Ectodermal cell (in vitro differentiated cells): ENCODE data around the gene GUF1.
"Not testable (repeated sequence)": the region's sequence is repeated elsewhere in the genome, so short reads cannot be mapped to it uniquely, and the experiment has no call there.

Experiments used
- H3K27ac ChIP-seq: 2 replicates; pipeline ENCODE4 v1.7.0; 2013; ENCODE audit warnings: mild to moderate bottlenecking, low read depth, low read length; ENCODE audit not compliant: insufficient read depth, poor library complexity, severe bottlenecking
- H3K27me3 ChIP-seq: 2 replicates; pipeline ENCODE4 v1.7.0; 2013; ENCODE audit warnings: mild to moderate bottlenecking, low read length; ENCODE audit not compliant: insufficient read depth, control insufficient read depth, poor library complexity, severe bottlenecking
- H3K36me3 ChIP-seq: one replicate; pipeline ENCODE4 v1.7.0; 2013; ENCODE audit warnings: low read length; ENCODE audit not compliant: control insufficient read depth, insufficient read depth
- H3K4me1 ChIP-seq: one replicate; pipeline ENCODE4 v1.7.0; 2013; ENCODE audit warnings: low read length; ENCODE audit not compliant: control insufficient read depth, insufficient read depth
- H3K4me3 ChIP-seq: 2 replicates; pipeline ENCODE4 v1.7.0; 2013; ENCODE audit warnings: low read depth, low read length, control low read depth; ENCODE audit not compliant: insufficient read depth
- H3K9me3 ChIP-seq: 2 replicates; pipeline ENCODE4 v1.7.0; 2013; ENCODE audit warnings: mild to moderate bottlenecking, low read length, moderate library complexity; ENCODE audit not compliant: control insufficient read depth
- WGBS, 2 experiments: methylation state at CpG; one replicate each; pipeline ENCODE4 v1.1.7; 2013; ENCODE audit warnings: missing lambda C conversion rate in 2 of 2; 5-methylcytosine and 5-hydroxymethylcytosine counted together

GUF1 gene

DNA sequence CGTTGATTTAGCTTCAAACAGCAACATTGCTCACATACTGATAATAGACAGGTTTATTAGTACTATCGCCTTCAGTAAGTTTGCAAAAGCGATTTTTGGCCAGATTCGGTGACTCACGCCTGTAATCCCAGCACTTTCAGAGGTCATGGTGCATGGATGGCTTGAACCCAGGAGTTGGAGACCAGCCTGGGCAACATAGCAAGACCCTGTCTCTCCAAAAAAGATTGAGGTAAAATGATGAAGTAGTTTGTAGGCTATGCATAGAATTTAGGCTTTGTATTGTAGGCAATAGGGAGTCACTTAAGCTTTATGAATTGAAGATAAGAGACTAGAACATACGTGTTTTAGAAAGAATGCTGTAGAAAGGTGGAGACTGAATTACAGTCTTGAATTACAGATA lies 49.3 kb downstream of the GUF1 start:
- Histone ChIP-seq H3K4me1 (no peaks in the 10 kb centered on the region), H3K4me3 (no peak overlapping the region), H3K27ac (no peak overlapping the region), H3K9me3 (no peaks in the 10 kb centered on the region), H3K36me3 (no peaks in the 10 kb centered on the region), H3K27me3 (peaks cover 11% of the 10 kb centered on the region)
- WGBS, 2 experiments = 74 to 75% methylated on average over 5 to 6 of the region's 6 CpGs

DNA sequence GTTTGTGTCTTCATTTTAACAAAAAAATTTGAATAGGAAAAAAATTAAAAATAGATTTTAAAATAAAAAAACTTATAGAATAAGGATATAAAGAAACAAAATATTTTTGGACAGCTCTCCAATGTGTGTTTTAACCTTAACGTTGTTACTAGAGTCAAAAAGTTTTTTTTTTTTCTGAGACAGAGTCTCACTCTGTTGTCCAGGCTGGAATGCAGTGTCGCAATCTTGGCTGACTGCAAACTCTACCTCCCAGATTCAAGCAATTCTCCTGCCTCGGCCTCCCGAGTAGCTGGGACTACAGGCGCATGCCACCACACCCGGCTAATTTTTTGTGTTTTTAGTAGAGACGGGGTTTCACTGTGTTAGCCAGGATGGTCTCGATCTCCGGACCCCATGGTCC lies 50.5 kb downstream of the GUF1 start:
- not testable (repeated sequence) for H3K36me3 ChIP-seq, H3K9me3 ChIP-seq
- WGBS, 2 experiments = 87 to 94% methylated on average over 9 of the region's 9 CpGs

DNA sequence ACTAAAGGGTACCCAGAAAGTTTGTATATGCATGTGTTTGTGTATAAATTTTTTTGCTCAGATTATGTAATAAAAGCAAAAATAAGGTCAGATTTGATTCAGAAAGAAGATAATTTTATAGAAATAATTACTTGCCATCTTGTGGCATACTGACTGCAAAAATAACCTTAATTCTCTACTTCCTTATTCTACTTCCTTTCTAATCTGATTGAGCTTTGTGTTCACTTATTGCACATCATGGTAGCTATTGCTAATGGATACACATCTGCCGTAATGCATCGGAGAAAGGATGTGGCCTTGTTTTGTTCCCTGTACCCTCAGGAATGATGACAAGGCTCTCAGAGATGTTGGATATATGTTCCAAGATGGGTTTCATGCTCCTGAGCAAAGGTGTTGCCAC lies 58.7 kb downstream of the GUF1 start:
- Histone ChIP-seq H3K27me3 (no peaks in the 10 kb centered on the region), H3K27ac (no peak overlapping the region), H3K36me3 (no peaks in the 10 kb centered on the region), H3K9me3 (no peaks in the 10 kb centered on the region), H3K4me1 (no peaks in the 10 kb centered on the region), H3K4me3 (no peak overlapping the region)
- 96 to 99% methylated on average over 2 of the region's 2 CpGs for WGBS, 2 experiments

More for the DNA sequence above, 50.5 kb downstream of the GUF1 start:
- not testable (repeated sequence) for H3K4me1 ChIP-seq, H3K27ac ChIP-seq, H3K4me3 ChIP-seq
- peaks cover 11% of the 10 kb centered on the region for H3K27me3 ChIP-seq

DNA sequence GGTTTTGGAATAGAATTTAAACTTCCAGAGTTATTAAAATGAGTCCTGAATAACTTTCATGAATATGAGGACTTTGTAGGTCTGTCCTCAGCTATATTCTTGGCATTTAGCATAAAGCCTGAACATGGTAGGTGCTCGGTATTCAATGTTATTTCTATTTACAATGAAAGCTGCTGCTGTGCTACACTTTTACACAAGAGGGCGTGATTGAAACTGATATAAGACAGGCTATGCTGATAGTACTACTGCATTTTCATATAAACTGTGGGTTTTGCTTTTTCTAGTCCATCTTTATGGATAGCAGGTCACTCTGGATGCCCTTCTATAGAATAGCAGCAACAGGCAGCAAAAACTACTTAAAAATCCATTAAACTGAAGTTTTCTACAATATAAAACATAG lies 60.4 kb downstream of the GUF1 start:
- H3K9me3 ChIP-seq = no peaks in the 10 kb centered on the region
- no peak overlapping the region for H3K4me3 ChIP-seq
- WGBS, 2 experiments = 91 to 100% methylated on average over 2 of the region's 2 CpGs
- no peaks in the 10 kb centered on the region for H3K36me3 ChIP-seq
- H3K27ac ChIP-seq = no peak overlapping the region
- no peaks in the 10 kb centered on the region for H3K27me3 ChIP-seq
- no peaks in the 10 kb centered on the region for H3K4me1 ChIP-seq

DNA sequence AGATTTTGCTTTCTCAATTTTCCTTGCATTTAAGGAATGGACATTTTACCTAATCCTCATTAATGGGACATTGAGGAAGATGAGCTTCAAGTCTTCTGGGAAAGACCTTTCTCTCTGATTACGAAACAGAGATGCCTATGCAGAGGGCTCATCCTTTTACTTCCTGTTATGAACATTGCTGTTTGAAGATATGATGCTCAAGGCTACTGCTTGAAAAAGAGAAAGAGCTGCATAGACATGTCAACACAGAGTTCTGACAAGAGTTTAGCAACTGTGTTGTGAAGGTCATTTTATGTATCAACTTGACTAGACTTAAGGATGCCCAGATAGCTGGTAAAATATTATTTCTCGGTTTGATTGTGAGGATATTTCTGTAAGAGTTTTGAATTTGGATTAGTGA lies 62.0 kb downstream of the GUF1 start:
- Histone ChIP-seq H3K36me3 (no peaks in the 10 kb centered on the region), H3K27ac (no peak overlapping the region), H3K9me3 (no peaks in the 10 kb centered on the region), H3K4me3 (no peak overlapping the region), H3K27me3 (no peaks in the 10 kb centered on the region), H3K4me1 (no peaks in the 10 kb centered on the region)
- 93 to 98% methylated on average over 2 of the region's 2 CpGs for WGBS, 2 experiments
